GM18951 (cell line): Measurements from ENCODE around the gene PRRG3.

Source experiments
- POLR2A ChIP-seq: IDR thresholded peaks from 4 replicates; pipeline ENCODE4 v1.6.1; 2011; ENCODE audit warnings: mild to moderate bottlenecking; ENCODE audit not compliant: insufficient read length, insufficient read depth; ENCODE audit errors: extremely low read depth
- in situ Hi-C: fragments of 300-500 bp; cut with MboI; formaldehyde crosslinking; loops from one replicate; pipeline ENCODE4 v1.12.0; 2022; ENCODE audit warnings: low sequenced_read_pairs, mixed read lengths, inconsistent platforms; ENCODE audit not compliant: unreplicated experiment

PRRG3 gene

DNA sequence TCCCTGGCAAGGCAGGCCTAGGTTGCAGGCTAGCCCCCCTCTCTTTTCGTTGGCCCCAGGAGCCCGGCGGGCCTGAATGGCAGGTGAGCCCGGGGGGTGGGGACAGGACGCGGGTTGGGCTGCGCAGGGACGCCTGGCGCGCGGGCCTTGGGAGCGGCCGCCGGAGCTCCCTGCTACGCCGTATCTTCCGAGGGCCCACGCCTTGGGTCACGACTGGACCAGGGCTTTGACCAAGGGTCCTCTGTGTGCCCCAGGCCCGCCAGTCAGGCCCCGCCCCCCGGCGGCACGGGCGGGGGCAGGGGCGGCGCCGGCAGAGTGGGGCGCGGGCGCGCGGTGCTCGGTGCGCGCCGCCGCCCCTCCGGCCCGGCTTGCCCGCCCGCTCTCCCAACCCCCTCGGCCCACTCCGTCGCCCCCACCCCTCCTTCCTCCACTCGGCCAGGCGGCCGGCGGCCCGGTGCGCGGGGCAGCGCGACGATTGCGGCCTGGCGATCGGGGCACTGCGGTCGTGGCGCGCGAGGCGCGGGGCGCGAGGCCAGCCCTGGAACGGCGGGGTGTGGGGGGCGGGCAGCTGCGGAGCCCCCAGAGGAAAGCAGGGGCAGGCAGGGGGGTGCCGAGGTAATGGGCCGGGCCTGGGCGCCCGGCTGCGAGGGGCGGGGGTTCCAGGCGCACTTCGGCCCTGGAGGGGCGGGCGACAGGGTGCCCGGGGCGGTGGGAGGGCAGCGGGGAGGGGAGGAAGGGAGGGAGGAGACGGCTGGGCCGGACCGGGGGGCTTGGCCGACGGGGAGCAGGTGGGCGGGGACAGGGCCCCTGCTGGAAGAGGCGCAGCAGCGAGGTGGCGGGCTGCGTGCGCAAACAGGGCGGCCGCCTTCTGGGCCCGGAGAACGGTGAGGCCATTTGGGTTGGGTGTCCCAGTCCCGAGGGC lies at the start of gene PRRG3:
Gene PRRG3, plus strand, starts transcription at position 798 of the 922 bp plus-strand sequence. CDS start 3,357 bp downstream, outside the sequence.
- in situ Hi-C loops, result loop anchor here (25.0 kb wide), 1 partner anchor 533 kb away; no protein-coding TSS in a partner anchor
- TF ChIP-seq POLR2A, result no peak

DNA sequence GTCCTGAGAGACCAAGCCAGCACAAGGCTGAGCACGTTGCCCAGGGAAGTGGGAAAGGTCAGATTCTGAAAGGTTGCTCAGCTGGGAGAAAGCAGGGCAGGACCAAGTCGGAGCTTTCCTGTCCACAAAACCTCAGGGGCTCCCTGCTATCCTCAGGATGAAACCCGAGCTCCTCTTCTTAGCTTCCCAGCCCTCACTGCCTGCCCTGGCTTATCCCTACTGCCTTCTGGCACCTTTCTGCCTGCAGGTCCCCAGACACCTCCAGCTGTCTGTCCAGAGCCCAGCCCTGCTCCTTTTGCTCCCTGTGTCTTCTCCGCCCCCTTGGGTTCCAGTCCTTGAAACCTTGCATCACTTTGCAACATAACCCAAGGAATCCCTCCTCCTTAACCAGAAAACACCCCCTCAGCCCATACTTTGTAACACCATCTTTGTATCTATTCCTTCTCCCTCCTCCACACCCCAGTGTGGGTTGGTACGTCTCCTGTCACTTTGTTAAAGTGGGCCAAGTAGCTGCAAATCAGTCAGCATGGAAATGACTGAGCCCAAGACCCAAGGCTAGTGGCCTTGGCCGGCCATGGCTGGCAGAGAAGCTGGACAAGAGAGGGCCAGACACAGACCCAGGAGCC lies 20.0 kb upstream of the PRRG3 start:
- TF ChIP-seq POLR2A, result no peak

DNA sequence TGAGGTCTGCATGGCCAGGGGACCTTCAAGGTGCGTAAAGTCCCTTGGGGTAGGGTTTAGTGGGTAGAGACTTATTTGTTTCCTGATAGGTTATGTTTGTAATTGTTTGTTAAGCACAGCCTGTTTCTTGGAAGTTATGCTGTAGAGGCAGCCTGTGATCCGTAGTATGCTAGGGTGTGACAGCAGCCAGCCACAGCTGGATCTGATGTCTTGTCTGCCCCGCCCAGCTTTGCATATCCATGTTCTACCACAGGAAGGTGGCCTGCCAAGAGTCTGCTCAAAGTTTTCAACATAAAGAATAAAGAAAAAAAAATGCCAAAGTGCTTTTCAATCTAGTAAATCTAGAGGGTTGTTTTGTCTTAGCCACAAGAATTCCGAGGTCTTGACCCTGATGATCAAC lies 19.1 kb upstream of the PRRG3 start:
- in situ Hi-C loops, result loop anchor here (25.0 kb wide), 1 partner anchor 514 kb away; no protein-coding TSS in a partner anchor
- no peak for TF ChIP-seq POLR2A

More for the DNA sequence above, 20.0 kb upstream of the PRRG3 start:
- in situ Hi-C loops, result loop anchor here (25.0 kb wide), 1 partner anchor 513 kb away; no protein-coding TSS in a partner anchor

DNA sequence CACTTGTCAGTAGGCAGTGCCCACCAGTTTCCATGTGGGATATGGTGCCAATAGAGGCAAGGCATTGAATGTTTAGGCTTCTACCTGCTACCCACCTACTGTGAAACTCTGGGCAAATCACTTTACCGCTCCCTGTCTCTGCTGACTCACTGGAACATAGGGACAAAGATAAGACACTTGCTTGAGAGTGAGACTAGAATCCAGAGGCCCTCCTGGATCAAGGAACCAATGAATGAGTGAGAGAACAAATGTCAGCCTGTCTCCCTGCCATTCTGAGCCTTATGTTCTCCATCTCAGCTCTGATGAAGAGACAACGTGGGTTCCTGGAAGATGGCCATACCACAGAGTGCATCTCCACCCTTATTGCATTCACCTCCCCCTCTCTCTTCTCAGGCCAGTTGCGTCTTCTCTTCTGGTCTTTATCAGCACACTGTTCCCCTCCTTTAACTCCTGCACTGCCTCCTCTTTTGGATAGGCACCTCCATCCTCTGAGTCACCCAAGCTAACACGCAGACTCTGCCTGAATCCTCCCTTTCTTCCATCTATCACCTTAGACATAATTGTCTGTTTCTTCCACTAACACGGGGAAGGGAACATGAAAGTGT lies 15.4 kb upstream of the PRRG3 start:
- no peak for TF ChIP-seq POLR2A
- in situ Hi-C loops, result loop anchor here (25.0 kb wide), 1 partner anchor 518 kb away; no protein-coding TSS in a partner anchor

DNA sequence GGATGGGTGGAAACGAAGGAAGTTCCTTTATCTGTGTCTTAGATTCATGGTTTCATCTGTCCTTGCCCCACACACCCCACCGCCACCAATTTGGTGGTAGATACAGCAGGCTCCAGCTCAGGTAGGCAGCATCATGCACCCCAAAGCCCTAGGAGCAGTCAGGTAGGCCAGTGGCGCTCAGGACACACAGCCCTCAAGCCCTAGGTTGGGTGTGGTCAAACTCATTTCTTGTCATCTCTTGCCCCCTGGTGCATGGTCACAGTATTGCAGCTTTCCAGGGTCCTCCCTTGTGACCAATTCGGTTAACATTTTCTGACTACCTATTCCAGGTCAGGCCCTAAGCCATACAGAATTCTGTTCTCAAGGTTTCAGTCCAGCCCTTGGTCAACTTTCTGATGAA lies 14.5 kb upstream of the PRRG3 start:
- in situ Hi-C loops, result loop anchor here (25.0 kb wide), 1 partner anchor 519 kb away; no protein-coding TSS in a partner anchor
- TF ChIP-seq POLR2A, result no peak

DNA sequence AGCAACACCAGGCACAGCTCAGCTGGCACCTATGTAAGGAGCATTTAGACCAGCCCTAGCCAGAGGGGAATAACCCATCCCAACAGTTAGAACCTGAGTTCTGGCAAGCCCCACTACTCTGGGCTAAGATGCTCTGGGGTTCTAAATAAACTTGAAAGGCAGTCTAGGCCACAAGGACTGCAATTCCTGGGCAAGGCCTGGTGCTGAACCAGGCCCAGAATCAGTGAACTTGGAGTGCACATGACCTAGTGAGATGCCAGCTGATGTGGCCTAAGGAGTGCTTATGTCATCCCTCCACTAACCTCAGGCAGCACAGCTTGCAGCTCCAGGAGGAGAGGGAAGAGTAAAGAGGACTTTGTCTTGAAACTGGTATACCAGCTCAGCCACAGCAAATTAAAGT lies 7.6 kb upstream of the PRRG3 start:
- TF ChIP-seq POLR2A, result no peak
- in situ Hi-C loops, result loop anchor here (25.0 kb wide), 1 partner anchor 525 kb away; no protein-coding TSS in a partner anchor

DNA sequence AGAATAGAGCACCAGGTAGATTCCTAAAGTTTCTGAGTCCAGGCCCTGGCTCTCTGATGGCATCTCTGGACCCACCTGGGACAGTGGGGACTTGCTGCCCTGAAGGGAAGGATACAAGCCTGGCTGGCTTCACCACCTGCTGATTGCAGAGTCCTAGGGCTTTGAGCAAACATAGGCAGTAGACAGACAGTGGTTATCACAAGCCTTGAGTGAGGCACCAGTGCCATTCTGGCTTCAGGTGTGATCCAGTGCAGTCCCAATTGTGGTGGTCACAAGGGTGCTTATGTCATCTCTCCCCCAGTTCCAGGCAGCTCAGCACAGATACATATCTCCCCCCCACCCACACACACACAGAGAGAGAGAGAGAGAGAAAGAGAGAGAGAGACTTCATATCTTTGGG lies 6.6 kb upstream of the PRRG3 start:
- in situ Hi-C loops, result loop anchor here (25.0 kb wide), 1 partner anchor 526 kb away; no protein-coding TSS in a partner anchor

DNA sequence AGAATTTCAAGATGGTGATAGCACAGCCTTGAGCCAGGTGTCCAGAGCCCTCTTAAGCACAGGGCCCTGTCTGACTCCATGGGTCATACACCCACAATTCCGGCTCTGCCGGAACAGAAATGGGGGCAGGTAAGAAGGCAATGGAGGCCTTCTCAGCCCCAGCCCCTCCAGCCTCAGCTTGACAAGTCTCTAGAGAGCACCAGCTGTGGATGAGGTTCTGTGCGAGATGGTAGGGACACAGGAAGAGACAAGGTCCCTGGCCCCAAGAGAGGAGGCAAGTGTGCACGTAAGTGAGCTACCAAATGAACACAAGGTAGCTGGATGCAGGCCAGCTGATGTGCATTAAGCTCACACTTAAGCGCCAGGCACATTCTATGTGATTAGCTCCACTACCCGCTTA lies 2.4 kb upstream of the PRRG3 start:
- no peak for TF ChIP-seq POLR2A
- in situ Hi-C loops, result loop anchor here (25.0 kb wide), 1 partner anchor 531 kb away; no protein-coding TSS in a partner anchor

More for the DNA sequence above, 6.6 kb upstream of the PRRG3 start:
- no peak for TF ChIP-seq POLR2A

DNA sequence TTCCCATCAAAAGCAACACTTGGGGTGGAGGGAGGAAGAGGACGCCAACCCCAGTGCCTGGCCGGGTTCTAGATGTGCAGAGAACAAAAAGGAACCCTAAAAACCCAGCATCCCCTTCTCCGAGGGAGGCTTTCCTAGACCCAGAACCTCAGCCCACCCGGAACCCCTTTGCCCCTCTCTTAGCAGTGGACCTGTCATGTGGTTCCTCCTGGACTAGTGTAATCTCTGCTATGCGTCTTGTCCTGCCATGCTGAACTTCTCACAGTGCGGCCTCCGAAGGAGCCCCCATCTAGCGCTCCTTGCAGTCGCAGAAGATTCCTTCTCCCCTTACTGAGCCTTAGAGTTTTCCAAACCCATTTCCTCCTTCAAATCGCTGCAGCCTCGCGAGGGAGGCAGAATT lies 1.1 kb upstream of the PRRG3 start:
- in situ Hi-C loops, result loop anchor here (25.0 kb wide), 1 partner anchor 532 kb away; no protein-coding TSS in a partner anchor
- no peak for TF ChIP-seq POLR2A

DNA sequence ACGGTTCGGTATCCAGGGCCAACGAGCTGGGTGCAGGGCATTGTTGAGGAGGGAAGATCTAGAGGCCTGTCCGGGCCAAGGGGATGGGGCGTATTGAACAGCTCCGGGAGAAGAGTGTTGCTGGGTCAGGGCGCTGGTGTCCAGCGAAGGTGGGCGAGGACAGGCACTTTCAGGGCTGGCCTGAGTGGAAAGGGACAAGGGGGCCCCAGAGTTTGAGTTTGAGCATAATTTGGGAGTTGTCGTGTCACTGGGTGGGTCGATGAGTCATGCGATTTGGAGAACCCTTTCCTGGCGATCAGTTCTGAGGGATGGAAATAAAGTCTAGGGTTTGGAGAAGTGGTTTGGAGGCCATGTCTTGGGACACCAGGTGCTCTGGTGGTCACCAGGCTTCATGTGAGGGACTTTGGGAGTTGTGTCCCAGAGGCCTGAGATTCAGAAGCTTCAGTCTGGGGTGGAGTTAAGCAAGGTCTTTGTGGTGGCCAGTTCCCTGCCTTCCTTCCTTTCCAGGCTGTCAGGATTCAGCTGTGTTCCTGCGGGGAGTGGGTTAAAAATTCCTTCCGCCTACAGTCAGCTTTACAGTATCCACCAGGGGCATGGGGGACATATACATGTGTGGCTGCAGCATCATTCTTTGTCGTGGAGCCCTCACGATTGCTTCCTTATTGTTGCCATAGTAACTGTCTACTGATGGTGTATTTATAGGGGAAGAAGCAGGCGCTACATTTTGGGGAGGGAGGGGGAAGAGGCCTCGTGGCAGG lies 504 bp downstream of the PRRG3 start:
- no peak for TF ChIP-seq POLR2A
- in situ Hi-C loops, result loop anchor here (25.0 kb wide), 1 partner anchor 533 kb away; no protein-coding TSS in a partner anchor

DNA sequence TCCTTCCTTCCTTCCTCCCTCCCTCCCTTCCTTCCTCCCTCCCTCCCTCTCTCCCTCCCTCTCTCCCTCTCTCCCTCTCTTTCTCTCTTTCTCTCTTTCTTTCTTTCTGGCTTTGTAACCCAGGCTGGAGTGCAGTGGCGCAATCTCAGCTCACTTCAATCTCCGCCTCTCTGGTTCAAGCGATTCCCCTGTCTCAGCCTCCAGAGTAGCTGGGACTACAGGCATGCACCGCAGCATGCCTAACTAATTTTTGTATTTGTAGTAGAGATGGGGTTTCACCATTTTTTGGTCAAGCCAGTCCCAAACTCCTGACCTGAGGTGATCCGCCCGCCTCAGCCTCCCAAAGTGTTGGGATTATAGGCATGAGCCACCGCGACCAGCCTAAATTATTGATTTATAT lies 1.8 kb downstream of the PRRG3 start:
- in situ Hi-C loops, result loop anchor here (25.0 kb wide), 1 partner anchor 535 kb away; no protein-coding TSS in a partner anchor

DNA sequence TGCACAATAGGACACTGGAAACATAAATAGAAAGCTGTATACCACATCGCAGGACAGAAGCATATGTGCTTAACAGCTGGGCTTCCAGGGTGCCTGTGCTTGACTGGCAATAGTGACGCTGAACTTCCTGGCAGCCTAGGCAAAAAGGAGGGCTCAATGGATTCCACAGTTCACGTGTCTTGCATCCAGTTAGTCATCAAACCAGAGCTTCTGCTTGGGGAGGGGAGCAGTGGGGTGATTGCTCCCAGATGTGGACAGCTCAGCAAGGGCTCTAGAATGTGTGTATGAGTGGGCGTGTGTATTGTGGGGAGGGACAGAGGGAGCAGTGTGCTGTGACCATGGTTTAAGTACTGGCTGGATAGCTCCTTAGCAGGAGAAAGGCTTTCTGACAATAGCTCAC lies 2.3 kb downstream of the PRRG3 start:
- in situ Hi-C loops, result loop anchor here (25.0 kb wide), 1 partner anchor 535 kb away; no protein-coding TSS in a partner anchor
- TF ChIP-seq POLR2A, result no peak
